HEK293T (cell line): ENCODE measurements around the gene SACS.

Source experiments
- CTCF ChIA-PET: fragments of 350-600 bp; formaldehyde crosslinking; extraction: SDS; loops from one replicate; lab custom pipeline; 2021; ENCODE audit warnings: antibody characterized with exemption, inconsistent platforms; lab: Yijun Ruan, JAX
- POLR2A ChIA-PET: fragments of 350-600 bp; formaldehyde crosslinking; extraction: SDS; loops from one replicate; lab custom pipeline; 2020; ENCODE audit warnings: antibody characterized with exemption, inconsistent platforms; lab: Yijun Ruan, JAX
- DNase-seq: peaks from one replicate; pipeline ENCODE4 v3.0.0; 2012; ENCODE audit warnings: mixed read lengths; ENCODE audit errors: extremely low spot score
- ARNT ChIP-seq: fragments of 450-650 bp; IDR thresholded peaks from 2 replicates; pipeline ENCODE4 v1.6.1; 2017; ENCODE audit warnings: mild to moderate bottlenecking
- BHLHE40 ChIP-seq: fragments of 450-650 bp; IDR thresholded peaks from 2 replicates; pipeline ENCODE4 v1.6.1; 2016; ENCODE audit warnings: mild to moderate bottlenecking, moderate library complexity, borderline replicate concordance
- CTBP1 ChIP-seq: fragments of 450-650 bp; IDR thresholded peaks from 2 replicates; pipeline ENCODE4 v1.6.1; 2016; ENCODE audit warnings: borderline replicate concordance
- ELF4 ChIP-seq: fragments of 450-650 bp; IDR thresholded peaks from 2 replicates; pipeline ENCODE4 v1.6.1; 2017; ENCODE audit warnings: antibody characterized with exemption
- FOXA1 ChIP-seq: fragments of 450-650 bp; IDR thresholded peaks from 2 replicates; pipeline ENCODE4 v1.6.1; 2016; ENCODE audit warnings: mild to moderate bottlenecking
- FOXK2 ChIP-seq: fragments of 450-650 bp; IDR thresholded peaks from 2 replicates; pipeline ENCODE4 v1.6.1; 2016; ENCODE audit warnings: mild to moderate bottlenecking
- FOXM1 ChIP-seq: fragments of 450-650 bp; IDR thresholded peaks from 2 replicates; pipeline ENCODE4 v1.6.1; 2017; ENCODE audit warnings: mild to moderate bottlenecking, borderline replicate concordance
- HDGF ChIP-seq: fragments of 450-650 bp; IDR thresholded peaks from 2 replicates; pipeline ENCODE4 v1.6.1; 2017; ENCODE audit warnings: antibody characterized with exemption, borderline replicate concordance
- L3MBTL2 ChIP-seq: fragments of 450-650 bp; conservative IDR thresholded peaks from 2 replicates; pipeline ENCODE4 v1.6.1; 2016; ENCODE audit warnings: mild to moderate bottlenecking
- LEF1 ChIP-seq: fragments of 450-650 bp; IDR thresholded peaks from 2 replicates; pipeline ENCODE4 v1.6.1; 2017; ENCODE audit warnings: mild to moderate bottlenecking, borderline replicate concordance
- NFRKB ChIP-seq: fragments of 450-650 bp; IDR thresholded peaks from 2 replicates; pipeline ENCODE4 v1.6.1; 2016; ENCODE audit warnings: mild to moderate bottlenecking, moderate library complexity
- PKNOX1 ChIP-seq: fragments of 450-650 bp; IDR thresholded peaks from 2 replicates; pipeline ENCODE4 v1.6.1; 2016
- SP1 ChIP-seq: fragments of 450-650 bp; IDR thresholded peaks from 2 replicates; pipeline ENCODE4 v1.6.1; 2017
- SUZ12 ChIP-seq: fragments of 450-650 bp; IDR thresholded peaks from 2 replicates; pipeline ENCODE4 v1.6.1; 2016; ENCODE audit warnings: mild to moderate bottlenecking
- TARDBP ChIP-seq: fragments of 450-650 bp; IDR thresholded peaks from 2 replicates; pipeline ENCODE4 v1.6.1; 2016
- ZNF384 ChIP-seq: fragments of 450-650 bp; IDR thresholded peaks from 2 replicates; pipeline ENCODE4 v1.6.1; 2016

The SACS gene

GRCh38 chr13:23433171-23434153, at the start of gene SACS:
Gene SACS, minus strand, starts transcription at chr13:23433702. Its CDS starts 22,463 bp downstream, at chr13:23411239.
- peak; percentile 44 for DNase-seq
- CTCF ChIA-PET, result interaction anchor here (0.8 to 0.9 kb wide), 2 partner anchors 8 to 138 kb away, joined by 3 read pairs; no protein-coding TSS in a partner anchor

GRCh38 chr13:23480324-23480723, 46.8 kb upstream of the SACS start:
- TF ChIP-seq PKNOX1, result no peak
- no peak for TF ChIP-seq SP1
- TF ChIP-seq SUZ12, result no peak
- TF ChIP-seq BHLHE40, result no peak
- no peak for TF ChIP-seq FOXM1
- TF ChIP-seq ARNT, result no peak
- TF ChIP-seq NFRKB, result no peak
- no peak for TF ChIP-seq FOXA1
- no peak for TF ChIP-seq FOXK2
- no peak for TF ChIP-seq TARDBP
- no peak for TF ChIP-seq L3MBTL2
- TF ChIP-seq CTBP1, result no peak
- TF ChIP-seq ELF4, result no peak
- no peak for TF ChIP-seq HDGF
- no peak for TF ChIP-seq LEF1
- ChIA-PET POLR2A (no interaction called here), CTCF (no interaction called here)
- no peak for DNase-seq

More at GRCh38 chr13:23433171-23434153, at the start of gene SACS:
- TF ChIP-seq TARDBP, result no peak
- no peak for TF ChIP-seq CTBP1
- peak; percentile 97 for TF ChIP-seq ZNF384
- TF ChIP-seq SP1, result no peak
- TF ChIP-seq PKNOX1, result peak; percentile 19; the same call in 1 of the 2 replicates
- POLR2A ChIA-PET, result interaction anchor here (0.7 kb wide), 2 partner anchors 34 to 398 kb away, joined by 3 read pairs; no protein-coding TSS in a partner anchor

- CTCF ChIA-PET, result no interaction called here
- no peak for TF ChIP-seq SP1
- TF ChIP-seq TARDBP, result no peak
- TF ChIP-seq FOXK2, result no peak
- no peak for TF ChIP-seq SUZ12
- no peak for TF ChIP-seq ZNF384
- no peak for TF ChIP-seq FOXM1
- no peak for TF ChIP-seq FOXA1
- no peak for TF ChIP-seq LEF1
- TF ChIP-seq L3MBTL2, result no peak
- DNase-seq, result no peak
Measured at GRCh38 chr13:23477101-23477500, 43.6 kb upstream of the SACS start.

GRCh38 chr13:23473221-23473620, 39.7 kb upstream of the SACS start:
- CTCF ChIA-PET, result interaction anchor here (0.7 kb wide), 2 partner anchors 297 to 1901 kb away, joined by 4 to 10 read pairs; no protein-coding TSS in a partner anchor
- POLR2A ChIA-PET, result no interaction called here
- no peak for DNase-seq
- TF ChIP-seq FOXA1, result no peak
- TF ChIP-seq FOXK2, result no peak
- no peak for TF ChIP-seq TARDBP
- no peak for TF ChIP-seq LEF1
- no peak for TF ChIP-seq ARNT
- no peak for TF ChIP-seq CTBP1
- no peak for TF ChIP-seq FOXM1
- TF ChIP-seq L3MBTL2, result no peak
- no peak for TF ChIP-seq ELF4
- TF ChIP-seq BHLHE40, result no peak

More at GRCh38 chr13:23477101-23477500, 43.6 kb upstream of the SACS start:
- POLR2A ChIA-PET, result no interaction called here

GRCh38 chr13:23472189-23472588, 38.7 kb upstream of the SACS start:
- ChIA-PET CTCF (interaction anchor here (0.7 kb wide), 1 partner anchor 269 kb away, joined by 3 read pairs; no protein-coding TSS in a partner anchor), POLR2A (no interaction called here)
- DNase-seq, result no peak
- TF ChIP-seq ELF4 (no peak), L3MBTL2 (no peak), ARNT (no peak), CTBP1 (no peak), HDGF (no peak), FOXM1 (no peak), ZNF384 (no peak), SUZ12 (no peak), NFRKB (no peak), BHLHE40 (no peak), TARDBP (no peak), LEF1 (no peak), FOXK2 (no peak), FOXA1 (no peak), SP1 (no peak), PKNOX1 (no peak)
